Lung (tissue), 12 donors: ENCODE results near the gene IHH. TPM values are rescaled to one million over a fixed set of nuclear protein-coding genes. Genes with fewer than 3 reads are reported as not detected.

Experiments used
- ATAC-seq: fragments of 200-7000 bp; cut with Tn5 transposase; one replicate; pipeline ENCODE4 v1.9.1; 2020; ENCODE audit warnings: moderate number of reproducible peaks; ENCODE audit not compliant: insufficient read depth, low FRiP score
- DNase-seq, 3 donors: peaks; one replicate each; pipeline ENCODE4 v3.0.0-alpha.2; 2013 to 2017
- H3K27ac ChIP-seq, 2 donors: one replicate each; pipeline ENCODE4 v1.5.1; 2013; ENCODE audit warnings: mild to moderate bottlenecking in 2 of 2, moderate library complexity in 2 of 2, control low read depth in 1 of 2, inconsistent platforms in 1 of 2, low read depth in 1 of 2, low read length in 1 of 2
- H3K27me3 ChIP-seq, 3 donors: one replicate each; pipeline ENCODE4 v1.5.1; 2013; ENCODE audit warnings: low read length in 2 of 3; ENCODE audit not compliant: control insufficient read depth in 3 of 3, insufficient read depth in 3 of 3
- H3K36me3 ChIP-seq, 4 donors: one replicate each; pipeline ENCODE4 v1.5.1; 2013; ENCODE audit warnings: low read length in 4 of 4, mild to moderate bottlenecking in 1 of 4, moderate library complexity in 1 of 4; ENCODE audit not compliant: control insufficient read depth in 4 of 4, insufficient read depth in 4 of 4
- H3K4me1 ChIP-seq, 5 donors: one replicate each; pipeline ENCODE4 v1.5.1; 2013; ENCODE audit warnings: low read length in 5 of 5, mild to moderate bottlenecking in 2 of 5, moderate library complexity in 1 of 5; ENCODE audit not compliant: control insufficient read depth in 5 of 5, insufficient read depth in 5 of 5
- H3K4me3 ChIP-seq: one replicate; pipeline ENCODE4 v1.5.1; 2013; ENCODE audit warnings: mild to moderate bottlenecking, control low read depth, moderate library complexity
- H3K9ac ChIP-seq, 2 donors: one replicate each; pipeline ENCODE4 v1.5.1; 2013; ENCODE audit warnings: low read length in 2 of 2, control low read depth in 1 of 2; ENCODE audit not compliant: insufficient read depth in 1 of 2
- H3K9me3 ChIP-seq, 4 donors: one replicate each; pipeline ENCODE4 v1.5.1; 2013; ENCODE audit warnings: low read length in 3 of 4, mild to moderate bottlenecking in 1 of 4, moderate library complexity in 1 of 4; ENCODE audit not compliant: control insufficient read depth in 4 of 4, insufficient read depth in 3 of 4
- CTCF ChIP-seq: IDR thresholded peaks from 2 replicates; pipeline ENCODE4 v1.5.1; 2012; ENCODE audit warnings: mild to moderate bottlenecking; ENCODE audit errors: control extremely low read depth, extremely low read depth
- WGBS, 2 donors: extraction: QIAGEN DNeasy Blood & Tissue Kit; methylation state at CpG; one replicate each; pipeline ENCODE4 v1.1.7; 2013; 5-methylcytosine and 5-hydroxymethylcytosine counted together
- polyA plus RNA-seq, 2 donors: library from polyadenylated mRNA; stranded (reverse); fragments of 200-250 nt; gene quantifications; one replicate each; pipeline ENCODE4 v1.2.1, GENCODE V29; 2013
- total RNA-seq, 2 donors: library from RNA; depleted of rRNA in 1 of 2; stranded (reverse); fragments of >200 nt in 1 of 2; gene quantifications; one replicate each; pipeline ENCODE4 v1.2.1, GENCODE V29; 2014 to 2021
- donor health status: control.
- donor health status: control.
- donor health status: Bipolar disorder and iron deficiency.
- donor health status: healthy.
- donor health status: DM: yes; HTN: yes; CAD: no.

Gene IHH
- total and polyA plus RNA-seq, 4 donors, result 0.55 to 4.4 (median 2.0) TPM

GRCh38 chr2:219020604-219021365 lies 39.9 kb downstream of the IHH start:
- no peak overlapping the region for H3K27ac ChIP-seq
- no peaks in the 10 kb centered on the region for H3K36me3 ChIP-seq
- no peak overlapping the region for H3K9ac ChIP-seq
- H3K4me1 ChIP-seq, result peaks cover 0 to 8% (median 0%) of the 10 kb centered on the region in 5 donors
- ATAC-seq, result no peak
- no peak overlapping the region for H3K4me3 ChIP-seq
- H3K9me3 ChIP-seq, result no peaks in the 10 kb centered on the region
- no peak for TF ChIP-seq CTCF
- H3K27me3 ChIP-seq, result no peaks in the 10 kb centered on the region
- DNase-seq, result no peak
- 63 to 66% methylated on average over 11 of the region's 11 CpGs for WGBS, 2 donors

- Histone ChIP-seq H3K4me3 (no peak overlapping the region), H3K36me3 (no peaks in the 10 kb centered on the region), H3K9me3 (no peaks in the 10 kb centered on the region), H3K27ac (no peak overlapping the region), H3K27me3 (peaks cover 0 to 2% (median 0%) of the 10 kb centered on the region in 3 donors), H3K4me1 (peaks cover 0 to 8% (median 0%) of the 10 kb centered on the region in 5 donors), H3K9ac (no peak overlapping the region)
- no peak for TF ChIP-seq CTCF
- ATAC-seq (no peak), DNase-seq (no peak)
- WGBS, 2 donors, result 79 to 93% methylated on average over 6 of the region's 6 CpGs
Observed at GRCh38 chr2:219019436-219019835, 41.3 kb downstream of the IHH start.

- TF ChIP-seq CTCF, result no peak
- H3K9ac ChIP-seq, result no peak overlapping the region
- ATAC-seq (no peak), DNase-seq (no peak)
- H3K4me1 ChIP-seq, result peaks cover 0 to 8% (median 0%) of the 10 kb centered on the region in 5 donors
- H3K36me3 ChIP-seq, result no peaks in the 10 kb centered on the region
- H3K4me3 ChIP-seq, result no peak overlapping the region
- H3K27ac ChIP-seq, result no peak overlapping the region
- peaks cover 0 to 2% (median 0%) of the 10 kb centered on the region in 3 donors for H3K27me3 ChIP-seq
- 84 to 89% methylated on average over 10 of the region's 10 CpGs for WGBS, 2 donors
- no peaks in the 10 kb centered on the region for H3K9me3 ChIP-seq
Observed at GRCh38 chr2:219018726-219019125, 42.0 kb downstream of the IHH start.
